HG02798 (cell line): ENCODE data around the gene TTLL6.

ENCODE experiments used
- ATAC-seq: cut with Tn5 transposase; IDR thresholded peaks from one replicate; pipeline ENCODE4 v1.9.1; 2021; ENCODE audit warnings: mild to moderate bottlenecking; ENCODE audit not compliant: unreplicated experiment, poor library complexity

The TTLL6 gene

GRCh38 chr17:48769009-48769675, 47.9 kb downstream of the TTLL6 start:
- no peak for ATAC-seq

GRCh38 chr17:48767263-48767774, 49.7 kb downstream of the TTLL6 start:
- ATAC-seq, result no peak

GRCh38 chr17:48761114-48761513, 55.9 kb downstream of the TTLL6 start:
- ATAC-seq, result no peak

GRCh38 chr17:48760411-48760810, 56.6 kb downstream of the TTLL6 start:
- ATAC-seq, result no peak

GRCh38 chr17:48759288-48759687, 57.7 kb downstream of the TTLL6 start:
- ATAC-seq, result no peak

GRCh38 chr17:48757524-48757961, 59.5 kb downstream of the TTLL6 start:
- no peak for ATAC-seq

- ATAC-seq, result no peak
Measured at GRCh38 chr17:48756830-48757251, 60.2 kb downstream of the TTLL6 start.

- no peak for ATAC-seq
Measured at GRCh38 chr17:48755356-48755755, 61.7 kb downstream of the TTLL6 start.

- ATAC-seq, result no peak
Measured at GRCh38 chr17:48754500-48755261, 62.3 kb downstream of the TTLL6 start.

GRCh38 chr17:48753794-48754499, 63.1 kb downstream of the TTLL6 start:
- no peak for ATAC-seq

GRCh38 chr17:48752399-48753288, 64.4 kb downstream of the TTLL6 start:
- no peak for ATAC-seq

- ATAC-seq, result no peak
Measured at GRCh38 chr17:48751733-48752398, 65.2 kb downstream of the TTLL6 start.

GRCh38 chr17:48751172-48751571, 65.9 kb downstream of the TTLL6 start:
- no peak for ATAC-seq

- ATAC-seq, result no peak
Measured at GRCh38 chr17:48749621-48750553, 67.1 kb downstream of the TTLL6 start.

GRCh38 chr17:48748718-48749566, 68.1 kb downstream of the TTLL6 start:
- ATAC-seq, result no peak

- ATAC-seq, result no peak
Measured at GRCh38 chr17:48747445-48748363, 69.3 kb downstream of the TTLL6 start.
